Gastrocnemius medialis (tissue), 4 donors: Measurements from ENCODE around the gene OGN.

Experiments used
- CTCF ChIP-seq, 5 experiments: fragments of 450-650 bp in 3 of 5; fragments of 200-600 bp in 2 of 5; sonication (generic) in 2 of 5; IDR thresholded peaks in 4 of 5; conservative IDR thresholded peaks in 1 of 5; 1 replicate in 4 of 5; 2 replicates in 1 of 5; pipeline ENCODE4 v1.5.1; 2016 to 2019; ENCODE audit warnings: antibody characterized with exemption in 5 of 5, mild to moderate bottlenecking in 3 of 5, moderate library complexity in 3 of 5
- POLR2A ChIP-seq, 2 donors: fragments of 450-650 bp; IDR thresholded peaks; one replicate each; pipeline ENCODE4 v1.6.1; 2017; ENCODE audit warnings: antibody characterized with exemption in 2 of 2, mild to moderate bottlenecking in 2 of 2, moderate library complexity in 2 of 2

GRCh38 chr9:92438900-92439526 is 34.6 kb upstream of the OGN start:
- no peak for TF ChIP-seq CTCF (IDR thresholded peaks at IDR 0.05 in 4 of 5, conservative IDR thresholded peaks at IDR 0.05 in 1 of 5)
- no peak for TF ChIP-seq POLR2A (IDR thresholded peaks at IDR 0.05)
